ENCODE measurements around the gene POC5. TPM values are rescaled to one million over a fixed set of nuclear protein-coding genes. Genes with fewer than 3 reads are reported as not detected.

Gene POC5
- total and polyA plus RNA-seq, 2 of the 8 experiments (the other 6 are each of a cell fraction or from before 2014, with no cell fraction given), result 11.2 to 12.1 TPM

- no peak for TF ChIP-seq SP2 (IDR thresholded peaks at IDR 0.05; ENCODE audit: low read length)
- TF ChIP-seq TAF7 (optimal IDR thresholded peaks at IDR 0.05; ENCODE audit: borderline replicate concordance, low read depth, low read length), result no peak
- TF ChIP-seq ATF2 (IDR thresholded peaks at IDR 0.05; ENCODE audit: low read length), result no peak
- TF ChIP-seq POLR2A (IDR thresholded peaks at IDR 0.05; ENCODE audit: control extremely low read depth in 1 of 2, low read depth in 2 of 2, low read length in 2 of 2), result no peak
Measured at GRCh38 chr5:75706016-75706415, 11.2 kb downstream of the POC5 start (continued).

Data from H1 (cell line).